Measurements from ENCODE around the gene PLA2G4B. TPM values are rescaled to one million over a fixed set of nuclear protein-coding genes. Genes with fewer than 3 reads are reported as not detected.

PLA2G4B gene
- total RNA-seq, 6 experiments from 2014 or later = 1.6 to 3.0 (median 2.7) TPM

DNA sequence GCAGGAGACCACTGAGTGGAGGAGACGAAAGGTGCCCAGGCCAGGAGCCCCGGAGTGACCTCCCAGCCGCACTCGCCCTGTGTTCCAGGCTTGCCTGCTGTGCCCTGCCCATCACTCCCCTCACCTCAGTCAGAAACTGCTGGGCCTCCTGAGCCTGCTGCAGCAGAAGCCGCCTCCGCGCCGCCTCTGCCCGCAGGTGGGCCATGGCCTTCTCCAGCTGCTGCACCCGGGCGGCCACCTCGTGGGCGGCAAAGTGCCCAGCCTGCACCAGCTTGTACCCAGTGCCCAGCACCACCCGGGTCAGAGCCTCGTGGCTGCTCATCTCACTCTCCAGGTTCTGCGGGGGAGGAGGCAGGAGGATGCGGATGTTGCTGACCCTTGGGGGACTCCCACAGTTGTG lies 17.6 kb downstream of the PLA2G4B start:
- Mint-ChIP-seq H3K9me3 (no peaks in the 10 kb centered on the region), H3K4me3 (no peak overlapping the region), H3K27ac (no peak overlapping the region), H3K36me3 (ENCODE audit: low read depth) (no peaks in the 10 kb centered on the region), H3K27me3 (ENCODE audit: insufficient read depth) (peaks cover 6% of the 10 kb centered on the region), H3K4me1 (ENCODE audit: low read depth) (no peaks in the 10 kb centered on the region)
- TF ChIP-seq, protein P1, sequence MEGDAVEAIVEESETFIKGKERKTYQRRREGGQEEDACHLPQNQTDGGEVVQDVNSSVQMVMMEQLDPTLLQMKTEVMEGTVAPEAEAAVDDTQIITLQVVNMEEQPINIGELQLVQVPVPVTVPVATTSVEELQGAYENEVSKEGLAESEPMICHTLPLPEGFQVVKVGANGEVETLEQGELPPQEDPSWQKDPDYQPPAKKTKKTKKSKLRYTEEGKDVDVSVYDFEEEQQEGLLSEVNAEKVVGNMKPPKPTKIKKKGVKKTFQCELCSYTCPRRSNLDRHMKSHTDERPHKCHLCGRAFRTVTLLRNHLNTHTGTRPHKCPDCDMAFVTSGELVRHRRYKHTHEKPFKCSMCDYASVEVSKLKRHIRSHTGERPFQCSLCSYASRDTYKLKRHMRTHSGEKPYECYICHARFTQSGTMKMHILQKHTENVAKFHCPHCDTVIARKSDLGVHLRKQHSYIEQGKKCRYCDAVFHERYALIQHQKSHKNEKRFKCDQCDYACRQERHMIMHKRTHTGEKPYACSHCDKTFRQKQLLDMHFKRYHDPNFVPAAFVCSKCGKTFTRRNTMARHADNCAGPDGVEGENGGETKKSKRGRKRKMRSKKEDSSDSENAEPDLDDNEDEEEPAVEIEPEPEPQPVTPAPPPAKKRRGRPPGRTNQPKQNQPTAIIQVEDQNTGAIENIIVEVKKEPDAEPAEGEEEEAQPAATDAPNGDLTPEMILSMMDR (IDR thresholded peaks at IDR 0.05) = no peak
- DNase-seq = no peak

DNA sequence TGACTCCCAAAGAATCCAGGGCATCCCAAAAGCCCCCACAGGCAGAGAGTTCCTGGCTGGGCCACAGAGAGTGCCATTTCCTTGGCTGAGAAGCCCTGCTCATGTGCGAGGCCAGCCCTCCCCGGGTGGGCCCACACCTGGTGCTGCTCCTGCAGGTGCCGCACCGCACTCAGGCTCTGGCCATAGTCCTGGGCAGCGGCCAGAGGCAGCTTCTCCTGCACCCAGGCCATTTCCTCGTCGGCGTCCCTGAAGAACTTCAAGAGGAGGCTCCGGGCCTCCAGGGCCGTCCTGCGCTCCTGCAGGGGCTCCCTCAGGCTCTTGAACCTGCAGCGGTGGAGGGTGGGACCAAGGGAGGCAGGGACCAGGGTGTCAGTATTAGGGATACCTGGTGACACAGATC lies 18.1 kb downstream of the PLA2G4B start:
- Mint-ChIP-seq H3K36me3 (ENCODE audit: low read depth) (no peaks in the 10 kb centered on the region), H3K27ac (no peak overlapping the region), H3K27me3 (ENCODE audit: insufficient read depth) (peaks cover 6% of the 10 kb centered on the region), H3K4me1 (ENCODE audit: low read depth) (no peaks in the 10 kb centered on the region), H3K4me3 (no peak overlapping the region), H3K9me3 (no peaks in the 10 kb centered on the region)
- TF ChIP-seq, protein P1 (IDR thresholded peaks at IDR 0.05) = no peak
- DNase-seq = no peak

DNA sequence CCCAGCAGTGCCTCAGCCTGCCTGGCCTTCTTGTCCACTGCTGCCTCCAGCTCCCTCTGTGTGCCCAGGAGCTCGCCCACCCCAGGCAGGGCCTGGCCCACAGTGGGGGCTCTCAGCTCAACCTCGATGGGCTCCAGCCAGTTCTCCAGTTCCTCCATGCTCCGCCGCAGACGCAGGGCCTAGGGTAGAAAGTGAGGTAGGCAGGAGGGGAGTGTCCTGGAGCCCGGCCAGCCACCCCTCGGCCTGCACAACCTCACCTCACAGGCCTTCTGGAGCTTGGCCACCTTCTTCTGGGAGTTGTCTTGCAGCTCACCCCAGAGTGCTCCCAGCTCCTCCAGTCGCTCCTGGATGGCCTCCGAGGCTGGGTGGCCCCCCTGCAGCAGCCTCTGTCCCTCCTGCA lies 18.7 kb downstream of the PLA2G4B start:
- H3K4me3 Mint-ChIP-seq = no peak overlapping the region
- H3K27ac Mint-ChIP-seq = no peak overlapping the region
- DNase-seq = no peak
- TF ChIP-seq, protein P1 (IDR thresholded peaks at IDR 0.05) = no peak
- no peaks in the 10 kb centered on the region for H3K4me1 Mint-ChIP-seq (ENCODE audit: low read depth)
- H3K27me3 Mint-ChIP-seq (ENCODE audit: insufficient read depth) = peaks cover 6% of the 10 kb centered on the region
- no peaks in the 10 kb centered on the region for H3K9me3 Mint-ChIP-seq
- H3K36me3 Mint-ChIP-seq (ENCODE audit: low read depth) = no peaks in the 10 kb centered on the region

DNA sequence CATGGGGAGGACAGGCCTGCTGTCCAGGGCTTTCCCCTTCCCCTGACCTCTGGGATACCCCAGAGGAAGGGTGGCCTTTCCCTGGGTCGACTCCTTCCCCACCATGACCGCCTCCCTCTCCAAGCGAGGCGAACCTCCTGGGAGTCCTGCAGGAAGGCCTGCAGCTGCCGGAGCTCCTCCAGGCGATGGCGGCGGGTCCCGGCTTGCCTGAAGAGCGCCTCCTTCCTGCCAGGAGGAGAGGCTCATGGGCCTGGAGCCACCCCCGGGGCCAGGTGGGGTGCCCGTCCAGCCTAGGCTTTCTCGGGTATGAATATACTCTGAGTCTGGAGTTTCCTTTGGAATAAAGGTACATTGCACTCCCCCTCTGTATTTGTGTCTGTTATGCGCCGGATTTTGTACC lies 20.1 kb downstream of the PLA2G4B start:
- TF ChIP-seq, protein P1 (IDR thresholded peaks at IDR 0.05) = peak; percentile 21; the same call in 1 of the 2 replicates
- H3K4me3 Mint-ChIP-seq = no peak overlapping the region
- H3K27ac Mint-ChIP-seq = no peak overlapping the region
- H3K9me3 Mint-ChIP-seq = no peaks in the 10 kb centered on the region
- no peaks in the 10 kb centered on the region for H3K36me3 Mint-ChIP-seq (ENCODE audit: low read depth)
- H3K27me3 Mint-ChIP-seq (ENCODE audit: insufficient read depth) = peaks cover 6% of the 10 kb centered on the region
- DNase-seq = no peak
- H3K4me1 Mint-ChIP-seq (ENCODE audit: low read depth) = no peaks in the 10 kb centered on the region

DNA sequence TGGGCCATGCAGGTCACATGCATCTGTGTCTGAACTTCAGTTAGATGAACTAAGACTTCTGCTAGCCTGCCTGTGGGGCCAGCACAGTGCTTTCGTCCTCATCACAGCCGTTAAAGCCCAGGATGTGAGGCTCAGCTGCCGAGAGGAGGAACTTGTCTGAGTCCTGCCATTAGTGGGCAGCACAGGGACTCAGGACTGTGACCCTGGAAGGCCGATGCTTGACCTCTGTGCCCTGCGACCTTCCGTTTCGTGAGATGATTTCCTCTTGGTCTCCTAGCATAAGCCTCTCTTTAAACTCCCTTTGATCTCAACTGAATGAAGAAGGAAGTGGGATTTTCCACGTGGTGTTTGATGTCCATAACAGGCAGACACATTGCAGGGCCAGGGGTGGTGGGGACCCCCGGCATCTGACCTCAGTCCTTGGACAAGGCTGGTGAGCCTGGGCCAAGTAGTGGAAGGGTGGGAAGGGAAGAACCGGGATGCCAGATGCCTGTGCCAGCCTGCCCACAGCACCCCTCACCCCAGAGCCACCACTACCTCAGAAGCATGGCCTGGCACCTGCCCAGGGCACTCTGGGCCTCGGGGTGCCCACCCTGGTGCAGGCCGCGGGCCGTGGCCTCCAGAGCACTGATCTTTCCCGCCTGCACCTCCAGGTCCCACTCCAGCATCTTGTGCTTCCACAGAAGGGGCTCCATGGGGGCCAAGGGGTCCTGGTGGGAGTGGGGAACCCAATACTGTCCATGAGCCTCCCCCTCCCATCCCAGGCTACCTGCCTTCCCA lies 21.6 kb downstream of the PLA2G4B start:
- H3K9me3 Mint-ChIP-seq = no peaks in the 10 kb centered on the region
- peaks cover 10% of the 10 kb centered on the region for H3K27me3 Mint-ChIP-seq (ENCODE audit: insufficient read depth)
- H3K4me3 Mint-ChIP-seq = no peak overlapping the region
- H3K27ac Mint-ChIP-seq = no peak overlapping the region
- H3K4me1 Mint-ChIP-seq (ENCODE audit: low read depth) = no peaks in the 10 kb centered on the region
- H3K36me3 Mint-ChIP-seq (ENCODE audit: low read depth) = no peaks in the 10 kb centered on the region
- TF ChIP-seq, protein P1 (IDR thresholded peaks at IDR 0.05) = peak; percentile 34; the same call in 1 of the 2 replicates
- no peak for DNase-seq
